Endothelial cell of umbilical vein (primary cell): ENCODE results near the gene EIF2B5. TPM values are rescaled to one million over a fixed set of nuclear protein-coding genes. Genes with fewer than 3 reads are reported as not detected.
A peak's percentile ranks its signal among the peaks of the same experiment; 100 is the strongest.

ENCODE experiments used
- BruUV-seq: library from RNA; stranded (reverse); fragments of 400-500 nt; replicated peaks from 2 replicates; lab custom pipeline; 2021; lab: Mats Ljungman, UMichigan
- CTCF ChIA-PET: fragments of 300-600, 350-600 bp; sonication (Branson Sonifier 250); formaldehyde crosslinking; loops from one replicate; lab custom pipeline; 2021; ENCODE audit warnings: antibody characterized with exemption, inconsistent platforms; lab: Charles Lee
- POLR2A ChIA-PET: fragments of 300-600, 350-600 bp; sonication (Branson Sonifier 250); formaldehyde crosslinking; loops from one replicate; lab custom pipeline; 2021; ENCODE audit warnings: antibody characterized with exemption, inconsistent platforms; lab: Charles Lee
- DNase-seq: peaks from one replicate; pipeline ENCODE4 v3.0.0-alpha.2; 2011; ENCODE audit warnings: low read depth, low spot score
- FAIRE-seq: peaks from 2 replicates; lab custom pipeline; 2011; peaks lifted over from hg19 to GRCh38; lab: Jason Lieb, UNC
- H2AFZ ChIP-seq: 2 replicates; pipeline ENCODE4 v1.6.0; 2012; ENCODE audit warnings: low read depth, low read length, control low read depth, inconsistent platforms
- H3K27ac ChIP-seq: 2 replicates; pipeline ENCODE4 v1.5.1; 2011; ENCODE audit warnings: low read depth, mild to moderate bottlenecking, control low read depth, low read length, moderate library complexity; ENCODE audit not compliant: insufficient read depth
- H3K27me3 ChIP-seq, 2 experiments: 2 replicates each; pipeline versions ENCODE4 v1.6.0 to v1.6.1; 2011; ENCODE audit warnings: low read length in 2 of 2, mixed read lengths in 1 of 2; ENCODE audit not compliant: control insufficient read depth in 2 of 2, insufficient read depth in 2 of 2
- H3K36me3 ChIP-seq, 2 experiments: 2 replicates in 1 of 2; 3 replicates in 1 of 2; pipeline ENCODE4 v1.5.1; 2011; ENCODE audit warnings: low read length in 2 of 2, mild to moderate bottlenecking in 1 of 2, moderate library complexity in 1 of 2; ENCODE audit not compliant: control insufficient read depth in 2 of 2, insufficient read depth in 2 of 2; ENCODE audit errors: extremely low read depth in 1 of 2
- H3K4me1 ChIP-seq: 3 replicates; pipeline ENCODE4 v1.5.1; 2011; ENCODE audit warnings: mild to moderate bottlenecking, low read length; ENCODE audit not compliant: control insufficient read depth, insufficient read depth; ENCODE audit errors: extremely low read depth
- H3K4me2 ChIP-seq: 2 replicates; pipeline ENCODE4 v1.6.1; 2011; ENCODE audit warnings: low read length, control low read depth, mixed read lengths; ENCODE audit not compliant: insufficient read depth
- H3K4me3 ChIP-seq, 3 experiments: fragments of 200-600 bp in 1 of 3; sonication (generic), shearing (Covaris generic) in 1 of 3; replicated peaks in 1 of 3; 2 replicates each; pipeline ENCODE4 v1.5.1; 2011 to 2016; ENCODE audit warnings: control low read depth in 3 of 3, low read length in 3 of 3, mild to moderate bottlenecking in 2 of 3, inconsistent platforms in 1 of 3, low read depth in 1 of 3, moderate library complexity in 1 of 3; ENCODE audit not compliant: insufficient read depth in 1 of 3
- H3K79me2 ChIP-seq: 2 replicates; pipeline ENCODE4 v1.6.0; 2012; ENCODE audit warnings: low read length, inconsistent platforms; ENCODE audit not compliant: control insufficient read depth, insufficient read depth
- H3K9ac ChIP-seq: replicated peaks from 2 replicates; pipeline ENCODE3; 2011; ENCODE audit warnings: low read length, control low read depth; ENCODE audit not compliant: insufficient read depth; ENCODE audit errors: extremely low read depth
- H3K9me1 ChIP-seq: replicated peaks from 3 replicates; pipeline ENCODE4 v1.6.0; 2011; ENCODE audit warnings: mild to moderate bottlenecking, low read length; ENCODE audit not compliant: control insufficient read depth, insufficient read depth; ENCODE audit errors: extremely low read depth
- H3K9me3 ChIP-seq: replicated peaks from 2 replicates; pipeline ENCODE4 v1.5.1; 2012; ENCODE audit warnings: low read length, inconsistent platforms; ENCODE audit not compliant: control insufficient read depth, insufficient read depth
- H4K20me1 ChIP-seq: replicated peaks from 2 replicates; pipeline ENCODE3; 2011; ENCODE audit warnings: mild to moderate bottlenecking, low read length; ENCODE audit not compliant: control insufficient read depth, insufficient read depth; ENCODE audit errors: extremely low read depth
- CTCF ChIP-seq, 2 donors: IDR thresholded peaks; 1 replicate in 1 of 2; 2 replicates in 1 of 2; pipeline ENCODE4 v1.5.1; 2011; ENCODE audit warnings: low read length in 2 of 2, mild to moderate bottlenecking in 2 of 2, moderate library complexity in 2 of 2, control low read depth in 1 of 2, inconsistent platforms in 1 of 2, low read depth in 1 of 2; ENCODE audit not compliant: insufficient read depth in 1 of 2; ENCODE audit errors: extremely low read depth in 1 of 2
- EZH2 ChIP-seq: IDR thresholded peaks from 2 replicates; pipeline ENCODE4 v1.6.1; 2012; ENCODE audit warnings: borderline replicate concordance, low read depth, mild to moderate bottlenecking, moderate library complexity, low read length, inconsistent platforms; ENCODE audit not compliant: severe bottlenecking
- FOS ChIP-seq: IDR thresholded peaks from 2 replicates; pipeline ENCODE4 v1.6.1; 2011; ENCODE audit warnings: mild to moderate bottlenecking, low read length, moderate library complexity, borderline replicate concordance; ENCODE audit not compliant: insufficient read depth
- GATA2 ChIP-seq: IDR thresholded peaks from 2 replicates; pipeline ENCODE4 v1.7.0; 2011; ENCODE audit warnings: low read depth, mild to moderate bottlenecking, moderate library complexity, mixed read lengths, low read length; ENCODE audit not compliant: insufficient read length, insufficient read depth
- JUN ChIP-seq: IDR thresholded peaks from 2 replicates; pipeline ENCODE4 v1.6.1; 2011; ENCODE audit warnings: borderline replicate concordance, low read depth; ENCODE audit not compliant: insufficient read length, insufficient read depth
- MAX ChIP-seq: IDR thresholded peaks from 2 replicates; pipeline ENCODE4 v1.6.1; 2011; ENCODE audit not compliant: insufficient read depth, insufficient read length
- MYC ChIP-seq: IDR thresholded peaks from one replicate; pipeline ENCODE4 v1.6.1; 2011; ENCODE audit warnings: mild to moderate bottlenecking, low read depth, low read length
- POLR2A ChIP-seq: IDR thresholded peaks from 2 replicates; pipeline ENCODE4 v1.6.1; 2012; ENCODE audit warnings: low read depth, mild to moderate bottlenecking, control low read depth, low read length
- POLR2AphosphoS5 ChIP-seq: IDR thresholded peaks from 2 replicates; pipeline ENCODE4 v1.6.1; 2012; ENCODE audit warnings: low read depth, mild to moderate bottlenecking, control low read depth, low read length, moderate library complexity; ENCODE audit not compliant: insufficient read depth
- dilution Hi-C: fragments of 300-500 bp; cut with MboI; formaldehyde crosslinking; loops from one replicate; pipeline ENCODE4 v1.15.0; 2019; ENCODE audit warnings: low sequenced_read_pairs; ENCODE audit not compliant: extremely low pct_ligation_motif_present
- intact Hi-C: fragments of 100-400 bp; cut with micrococcal nuclease; formaldehyde crosslinking; loops from one replicate; pipeline ENCODE4 v1.10.0; 2022
- polyA plus RNA-seq, 4 experiments: library from polyadenylated mRNA; depleted of rRNA in 3 of 4; stranded (reverse) in 3 of 4; unstranded in 1 of 4; fragments of >200 nt; gene quantifications; 2 replicates each; pipeline versions ENCODE4 v1.2.1 to v1.2.3, GENCODE V29; 2011 to 2012; ENCODE audit warnings: missing spikeins in 1 of 4
- total RNA-seq: library from RNA; stranded (reverse); gene quantifications from 2 replicates; pipeline ENCODE4 v1.2.3, GENCODE V29; 2021

The EIF2B5 gene
- total and polyA plus RNA-seq, 2 donors (not counting 3 experiments of a cell fraction or from before 2014, with no cell fraction given) = 42.7 to 44.7 TPM

GRCh38 chr3:184186184-184186901, 51.2 kb downstream of the EIF2B5 start, which contains the start of gene ABCF3:
Gene ABCF3 (plus strand): TSS chr3:184186199. CDS start chr3:184186208, 9 bp downstream.
- no peak for DNase-seq
- BruUV-seq = no TSS peak
- no peak for FAIRE-seq
- Histone ChIP-seq H3K4me3 (peak within 1 kb of the TSS; percentile 5 to 92 (median 54)), H3K9ac (peak within 1 kb of the TSS; percentile 48), H3K36me3 (peaks cover 18 to 49% of the 10 kb centered on the region in 2 experiments), H2AFZ (peak within 1 kb of the TSS; percentile 15), H3K79me2 (peaks cover 25% of the 10 kb centered on the region), H3K9me1 (no peaks in the 10 kb centered on the region), H3K9me3 (no peaks in the 10 kb centered on the region), H3K4me2 (peak within 1 kb of the TSS; percentile 37), H3K4me1 (peaks cover 14% of the 10 kb centered on the region), H3K27me3 (no peaks in the 10 kb centered on the region), H4K20me1 (no peaks in the 10 kb centered on the region), H3K27ac (peak within 1 kb of the TSS; percentile 64)
- ChIA-PET CTCF (interaction anchor here (0.6 to 3.7 kb wide), 8 partner anchors 9 to 291 kb away, joined by 3 to 25 read pairs (median 7); partner anchors contain the start of genes DVL3 and EEF1AKMT4), POLR2A (interaction anchor here (1.0 to 1.2 kb wide), 3 partner anchors 10 to 13 kb away, joined by 3 to 5 read pairs (median 5); no protein-coding TSS in a partner anchor)
- dilution Hi-C loops (no loop called here), intact Hi-C loops (loop anchor here (1.0 to 5.0 kb wide), 4 partner anchors 41 to 292 kb away; partner anchors contain the start of genes EIF2B5 and VWA5B2)
- TF ChIP-seq POLR2A (no peak), EZH2 (no peak), MYC (no peak), POLR2AphosphoS5 (no peak), FOS (no peak), JUN (no peak), GATA2 (no peak), MAX (no peak), CTCF (IDR thresholded peaks at IDR 0.05; ENCODE audit: extremely low read depth in 1 of 2, insufficient read depth in 1 of 2, low read depth in 1 of 2, low read length in 2 of 2) (no peak)
